K562 (cell line): ENCODE data around the gene NRP1.

Source experiments
- ATF3 ChIP-seq, 2 experiments: fragments of 450-650 bp in 1 of 2; sonication (generic) in 1 of 2; formaldehyde crosslinking in 1 of 2; IDR thresholded peaks in 1 of 2; conservative IDR thresholded peaks in 1 of 2; 2 replicates each; pipeline versions ENCODE4 v1.6.1 to v1.8.1; 2016 to 2023; ENCODE audit warnings: mild to moderate bottlenecking in 2 of 2, moderate library complexity in 2 of 2, inconsistent platforms in 1 of 2, missing genetic modification reagents in 1 of 2
- CBFB ChIP-seq: sonication (generic); formaldehyde crosslinking; IDR thresholded peaks from 2 replicates; pipeline ENCODE4 v1.4.0; 2020; ENCODE audit warnings: mild to moderate bottlenecking, missing genetic modification reagents
- MYBL2 ChIP-seq, 2 experiments: fragments of 450-650 bp in 1 of 2; sonication (generic) in 1 of 2; formaldehyde crosslinking in 1 of 2; IDR thresholded peaks; 2 replicates each; pipeline versions ENCODE4 v1.6.1 to v1.8.1; 2017 to 2022; ENCODE audit warnings: borderline replicate concordance in 1 of 2, inconsistent platforms in 1 of 2, low read depth in 1 of 2, mild to moderate bottlenecking in 1 of 2, missing genetic modification reagents in 1 of 2, moderate library complexity in 1 of 2
- NCOA1 ChIP-seq: fragments of 450-650 bp; IDR thresholded peaks from 2 replicates; pipeline ENCODE4 v1.6.1; 2016; ENCODE audit warnings: low read depth
- PRMT5 ChIP-seq: sonication (generic); formaldehyde crosslinking; IDR thresholded peaks from 2 replicates; pipeline ENCODE4 v1.5.0; 2020; ENCODE audit warnings: missing genetic modification reagents
- TAF1 ChIP-seq: IDR thresholded peaks from 2 replicates; pipeline ENCODE4 v1.6.1; 2011; ENCODE audit warnings: mild to moderate bottlenecking, low read length, moderate library complexity; ENCODE audit not compliant: insufficient read depth, control insufficient read depth, severe bottlenecking; ENCODE audit errors: extremely low read depth
- ZNF143 ChIP-seq: sonication (generic); formaldehyde crosslinking; IDR thresholded peaks from 2 replicates; pipeline ENCODE4 v1.9.0; 2022; ENCODE audit warnings: mild to moderate bottlenecking, missing genetic modification reagents

- TF ChIP-seq TAF1 (no peak), NCOA1 (no peak), PRMT5 (no peak), CBFB (CRISPR knock-in tag) (no peak), ATF3 (IDR thresholded peaks at IDR 0.05) (no peak), ATF3 (CRISPR knock-in tag; conservative IDR thresholded peaks at IDR 0.05) (no peak), MYBL2 (IDR thresholded peaks at IDR 0.05; ENCODE audit: low read depth) (no peak), MYBL2 (CRISPR knock-in tag; IDR thresholded peaks at IDR 0.05; ENCODE audit: borderline replicate concordance) (no peak), ZNF143 (CRISPR knock-in tag) (no peak)
Observed at GRCh38 chr10:33304423-33305225, 29.8 kb downstream of the NRP1 start.
